Measurements from ENCODE around the gene KBTBD3.
A peak's percentile ranks its signal among the peaks of the same experiment; 100 is the strongest.
"Not testable (repeated sequence)": the region's sequence is repeated elsewhere in the genome, so short reads cannot be mapped to it uniquely, and the experiment has no call there.

Gene KBTBD3

GRCh38 chr11:106061954-106062949 lies 14.9 kb downstream of the KBTBD3 start:
- peak; percentile 38 for DNase-seq (ENCODE audit: low spot score)

- no peak for DNase-seq (ENCODE audit: low spot score)
Observed at GRCh38 chr11:106061249-106061784, 15.8 kb downstream of the KBTBD3 start.

- DNase-seq (ENCODE audit: low spot score) = no peak
Observed at GRCh38 chr11:106059617-106060016, 17.5 kb downstream of the KBTBD3 start.

- DNase-seq (ENCODE audit: low spot score) = not testable (repeated sequence)
Observed at GRCh38 chr11:106058377-106058776, 18.8 kb downstream of the KBTBD3 start.

GRCh38 chr11:106051103-106051502 lies 26.0 kb downstream of the KBTBD3 start:
- DNase-seq (ENCODE audit: low spot score) = no peak

GRCh38 chr11:106049727-106050476 lies 27.2 kb downstream of the KBTBD3 start:
- DNase-seq (ENCODE audit: low spot score) = no peak

GRCh38 chr11:106047631-106048030 lies 29.5 kb downstream of the KBTBD3 start:
- DNase-seq (ENCODE audit: low spot score) = no peak

GRCh38 chr11:106043540-106043939 lies 33.6 kb downstream of the KBTBD3 start:
- DNase-seq (ENCODE audit: low spot score) = peak; percentile 49

GRCh38 chr11:106032861-106033260 lies 44.3 kb downstream of the KBTBD3 start:
- DNase-seq (ENCODE audit: low spot score) = no peak

- no peak for DNase-seq (ENCODE audit: low spot score)
Observed at GRCh38 chr11:106031936-106032335, 45.2 kb downstream of the KBTBD3 start.

- DNase-seq (ENCODE audit: low spot score) = peak; percentile 72
Observed at GRCh38 chr11:106031202-106031810, 45.8 kb downstream of the KBTBD3 start.

GRCh38 chr11:106030609-106031008 lies 46.5 kb downstream of the KBTBD3 start:
- DNase-seq (ENCODE audit: low spot score) = no peak

GRCh38 chr11:106022795-106023275 lies 54.3 kb downstream of the KBTBD3 start:
- no peak for DNase-seq (ENCODE audit: low spot score)

GRCh38 chr11:106021967-106022794 lies 55.0 kb downstream of the KBTBD3 start, which contains the start of gene MSANTD4:
Gene MSANTD4 (minus strand): TSS chr11:106022240. CDS start chr11:106010917, 11,323 bp downstream.
- DNase-seq (ENCODE audit: low spot score) = peak; percentile 99

GRCh38 chr11:106021181-106021966 lies 55.8 kb downstream of the KBTBD3 start:
- DNase-seq (ENCODE audit: low spot score) = no peak

- DNase-seq (ENCODE audit: low spot score) = no peak
Observed at GRCh38 chr11:106017093-106017492, 60.1 kb downstream of the KBTBD3 start.

GRCh38 chr11:106015066-106015465 lies 62.1 kb downstream of the KBTBD3 start:
- DNase-seq (ENCODE audit: low spot score) = no peak

GRCh38 chr11:106014620-106015019 lies 62.5 kb downstream of the KBTBD3 start:
- no peak for DNase-seq (ENCODE audit: low spot score)

GRCh38 chr11:106014035-106014434 lies 63.1 kb downstream of the KBTBD3 start:
- DNase-seq (ENCODE audit: low spot score) = no peak

GRCh38 chr11:106012744-106013143 lies 64.4 kb downstream of the KBTBD3 start:
- no peak for DNase-seq (ENCODE audit: low spot score)
